ENCODE measurements around the gene LILRA2.
"Not testable (repeated sequence)": the region's sequence is repeated elsewhere in the genome, so short reads cannot be mapped to it uniquely, and the experiment has no call there.

The LILRA2 gene

DNA sequence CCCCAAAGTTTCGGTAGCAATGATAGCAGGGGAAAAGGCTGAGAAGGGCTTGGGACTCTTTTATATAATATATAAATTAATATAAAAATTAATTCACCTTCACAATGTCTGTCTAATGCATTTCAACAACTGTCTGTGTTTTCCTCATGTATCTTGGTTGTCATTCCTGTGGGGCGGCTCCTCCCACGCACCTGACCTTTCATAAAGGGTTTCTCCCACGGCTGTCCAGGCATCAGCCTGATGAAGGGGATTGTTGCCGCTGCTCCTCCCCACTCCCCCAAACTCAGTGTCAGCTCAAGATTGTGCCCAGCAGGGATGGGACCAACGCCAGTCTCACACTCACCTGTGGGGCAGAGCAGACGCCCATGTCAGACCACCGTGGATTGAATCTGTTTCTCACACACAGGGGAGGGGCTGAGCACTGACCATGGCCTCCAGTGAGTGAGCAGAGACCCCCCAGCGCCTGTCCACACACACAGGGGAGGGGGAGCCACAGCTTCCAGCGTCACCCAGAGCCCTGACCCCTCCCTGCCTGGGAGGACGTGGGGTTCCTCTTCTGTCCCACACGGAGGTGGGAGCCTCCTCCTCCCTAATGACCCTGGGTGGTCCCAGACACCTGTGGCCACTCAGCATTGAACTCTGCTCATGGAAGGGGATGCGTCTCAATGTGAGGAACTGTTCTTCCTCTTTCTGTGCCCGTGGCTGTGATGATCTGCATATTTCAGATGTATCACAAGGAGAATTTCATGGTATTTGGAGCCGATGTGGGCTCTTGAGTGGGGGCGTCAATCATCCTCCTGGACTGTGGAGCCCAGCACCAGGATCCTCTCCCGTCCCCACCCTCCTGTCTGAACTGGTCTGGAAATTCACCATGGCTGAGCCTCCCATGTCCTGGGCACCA lies 1.6 kb upstream of the LILRA2 start:
- not testable (repeated sequence) for DNase-seq (ENCODE audit: low spot score)

DNA sequence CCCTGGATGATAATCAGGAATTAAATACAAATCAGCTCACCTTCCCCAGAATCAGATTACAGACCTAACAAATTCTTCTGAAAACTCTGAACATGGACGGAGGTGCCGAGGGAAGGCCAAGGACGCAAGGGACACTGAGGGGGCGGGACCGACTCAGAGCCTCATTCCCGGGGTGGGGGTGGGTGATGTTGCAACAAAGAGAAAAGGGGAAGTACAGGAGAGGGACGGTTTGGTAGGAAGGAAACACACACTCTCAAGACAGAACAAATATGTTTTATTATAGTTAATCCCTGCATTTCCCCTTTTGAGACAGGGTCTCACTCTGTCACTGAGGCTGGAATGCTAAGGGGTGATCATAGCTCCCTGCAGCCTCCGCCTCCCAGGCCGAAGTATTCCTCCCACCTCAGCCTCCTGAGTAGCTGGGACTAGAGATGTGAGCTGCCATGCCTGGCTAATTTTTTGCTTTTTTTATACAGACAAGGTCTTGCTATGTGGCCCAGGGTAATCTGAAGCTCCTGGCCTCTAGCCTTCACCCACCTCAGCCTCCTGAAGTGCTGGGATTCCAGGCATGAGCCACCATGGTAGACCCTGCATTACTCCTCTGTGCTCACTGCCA lies 786 bp upstream of the LILRA2 start:
- DNase-seq (ENCODE audit: low spot score): no peak

DNA sequence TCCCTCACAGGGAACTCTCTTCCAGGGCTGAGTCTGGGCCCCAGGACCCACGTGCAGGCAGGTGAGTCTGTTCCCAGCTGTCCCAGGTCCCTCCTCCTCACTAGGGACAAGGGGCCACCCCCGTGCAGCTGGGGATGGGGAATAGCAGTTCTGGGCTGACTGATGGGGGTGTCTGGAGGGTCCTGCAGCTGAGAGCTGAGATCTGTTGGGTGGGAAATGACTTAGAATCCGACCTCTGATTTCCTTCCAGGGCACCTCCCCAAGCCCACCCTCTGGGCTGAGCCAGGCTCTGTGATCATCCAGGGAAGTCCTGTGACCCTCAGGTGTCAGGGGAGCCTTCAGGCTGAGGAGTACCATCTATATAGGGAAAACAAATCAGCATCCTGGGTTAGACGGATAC lies 461 bp downstream of the LILRA2 start:
- DNase-seq (ENCODE audit: low spot score): no peak

- no peak for DNase-seq (ENCODE audit: low spot score)
Observed at GRCh38 chr19:54574527-54575056, 1.0 kb downstream of the LILRA2 start.

GRCh38 chr19:54575205-54575604 lies 1.6 kb downstream of the LILRA2 start:
- not testable (repeated sequence) for DNase-seq (ENCODE audit: low spot score)

DNA sequence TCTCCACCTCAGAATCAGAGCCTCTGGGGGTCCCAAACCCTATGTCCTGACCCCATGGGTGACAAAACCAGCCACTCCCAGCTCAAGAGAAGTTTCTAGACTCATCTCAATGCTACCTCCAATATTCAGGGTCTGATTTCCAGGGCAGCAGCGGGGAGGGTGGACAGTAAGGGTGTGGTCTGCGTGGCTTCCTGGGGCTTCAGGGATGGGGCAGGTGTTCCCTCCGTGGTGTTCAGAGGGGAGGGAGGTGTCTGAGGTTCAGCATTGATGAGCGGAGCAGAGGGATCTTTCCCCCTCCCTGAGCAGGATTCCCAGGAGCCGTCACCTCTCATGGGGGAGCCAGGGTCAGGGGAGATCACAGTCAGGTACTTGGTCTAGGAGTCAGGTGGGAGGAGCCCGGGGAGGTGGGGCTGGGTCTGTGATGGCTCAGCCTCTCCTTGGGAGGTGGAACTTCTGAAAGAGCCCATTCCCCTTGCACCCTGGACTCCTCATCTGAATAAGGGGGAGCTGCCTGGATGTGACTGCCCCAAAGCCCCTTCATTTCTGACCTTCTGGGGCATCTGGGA lies 2.9 kb downstream of the LILRA2 start:
- DNase-seq (ENCODE audit: low spot score): no peak

DNA sequence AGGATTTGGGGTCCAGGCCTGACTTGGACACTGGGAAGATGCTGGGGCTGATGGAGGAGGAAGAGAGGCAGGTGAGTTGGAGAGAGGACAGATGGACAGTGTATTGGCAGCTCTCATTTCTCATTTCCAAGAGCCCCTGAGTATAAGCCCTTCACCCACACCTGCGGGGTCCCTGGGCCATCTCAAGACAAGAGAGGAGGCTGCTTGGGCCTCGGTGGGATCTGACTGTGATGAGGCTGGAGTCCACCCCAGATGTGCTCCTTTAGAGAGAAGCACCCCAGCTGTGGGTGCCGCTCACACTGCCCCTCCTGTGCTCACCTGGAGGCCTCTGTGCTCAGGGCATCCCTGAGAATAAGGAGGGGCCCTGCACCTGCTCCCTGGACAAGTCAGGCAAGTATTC lies 3.7 kb downstream of the LILRA2 start:
- DNase-seq (ENCODE audit: low spot score): no peak

- DNase-seq (ENCODE audit: low spot score): not testable (repeated sequence)
Observed at GRCh38 chr19:54578268-54578667, 4.7 kb downstream of the LILRA2 start.

DNA sequence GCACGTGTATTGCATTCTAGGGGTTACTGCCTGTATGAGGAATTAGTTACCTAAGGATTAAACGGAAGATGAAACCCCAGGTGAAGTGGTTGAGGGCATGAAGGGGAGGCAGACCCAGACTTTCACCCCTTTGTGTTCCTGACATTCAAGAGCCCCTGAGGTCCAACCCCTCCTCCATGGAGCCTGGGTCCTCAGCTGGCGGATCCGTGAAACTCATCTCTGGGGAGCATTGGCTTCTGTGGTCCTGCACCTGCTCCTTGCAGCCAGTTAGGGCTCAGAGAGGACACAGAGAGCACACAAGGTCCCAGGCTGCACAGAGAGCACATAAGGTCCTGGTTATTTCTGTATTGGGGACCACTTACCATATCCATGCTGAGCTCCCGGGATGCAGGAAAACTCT lies 12.8 kb downstream of the LILRA2 start:
- DNase-seq (ENCODE audit: low spot score): no peak

DNA sequence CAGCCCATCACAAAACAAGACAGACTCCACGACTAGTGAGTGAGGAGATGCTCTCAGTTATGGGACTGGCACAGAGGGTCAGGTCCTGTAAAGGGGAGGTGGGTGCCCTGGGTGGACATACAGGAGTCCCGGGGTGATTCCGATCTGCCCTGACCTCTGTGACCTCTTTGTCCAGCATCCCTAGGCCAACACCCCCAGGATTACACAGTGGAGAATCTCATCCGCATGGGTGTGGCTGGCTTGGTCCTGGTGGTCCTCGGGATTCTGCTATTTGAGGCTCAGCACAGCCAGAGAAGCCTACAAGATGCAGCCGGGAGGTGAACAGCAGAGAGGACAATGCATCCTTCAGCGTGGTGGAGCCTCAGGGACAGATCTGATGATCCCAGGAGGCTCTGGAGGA lies 13.4 kb downstream of the LILRA2 start:
- DNase-seq (ENCODE audit: low spot score): no peak

DNA sequence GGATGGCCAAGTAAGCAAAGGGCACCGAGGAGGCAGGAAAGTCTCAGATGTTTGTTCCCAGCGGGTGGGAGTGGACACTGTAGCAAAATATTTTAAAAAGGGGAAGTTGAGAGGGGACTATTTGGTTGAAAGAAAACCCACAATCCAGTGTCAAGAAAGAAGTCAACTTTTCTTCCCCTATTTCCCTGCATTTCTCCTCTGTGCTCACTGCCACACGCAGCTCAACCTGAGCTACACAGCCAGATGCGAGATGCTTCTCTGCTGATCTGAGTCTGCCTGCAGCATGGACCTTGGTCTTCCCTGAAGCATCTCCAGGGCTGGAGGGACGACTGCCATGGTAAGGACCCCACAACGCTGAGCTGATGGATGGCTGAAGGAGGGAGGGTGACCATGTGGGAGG lies 19.9 kb downstream of the LILRA2 start, which contains the start of gene LILRA1:
Gene LILRA1, plus strand, starts transcription at position 188 of the 400 bp plus-strand sequence. CDS start 613 bp downstream, outside the sequence.
- DNase-seq (ENCODE audit: low spot score): not testable (repeated sequence)

DNA sequence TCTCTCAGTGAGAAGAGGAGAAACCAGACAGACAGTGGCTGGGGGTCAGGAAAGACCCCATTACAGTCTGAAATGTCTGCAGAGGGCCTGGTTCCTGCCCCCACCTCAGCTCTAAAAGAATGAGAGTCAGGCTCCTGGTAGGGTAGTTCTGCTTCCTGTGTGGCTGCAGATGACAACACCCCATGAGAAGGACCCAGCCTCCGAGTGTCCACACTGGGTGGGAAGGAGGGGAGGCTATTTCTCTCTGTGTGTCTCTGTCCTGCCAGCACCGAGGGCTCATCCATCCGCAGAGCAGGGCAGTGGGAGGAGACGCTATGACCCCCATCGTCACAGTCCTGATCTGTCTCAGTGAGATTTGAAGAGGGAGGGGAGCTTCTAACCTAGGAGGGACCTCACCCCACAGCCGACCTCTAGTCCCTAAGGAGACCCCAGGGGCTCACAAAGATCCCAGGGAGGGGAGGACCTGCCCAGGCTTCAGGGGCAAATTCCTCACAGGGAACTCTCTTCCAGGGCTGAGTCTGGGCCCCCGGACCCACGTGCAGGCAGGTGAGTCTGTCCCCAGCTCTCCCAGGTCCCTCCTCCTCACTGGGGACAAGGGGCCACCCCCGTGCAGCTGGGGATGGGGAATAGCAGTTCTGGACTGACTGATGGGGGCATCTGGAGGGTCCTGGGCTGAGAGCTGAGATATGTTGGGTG lies 20.5 kb downstream of the LILRA2 start:
- not testable (repeated sequence) for DNase-seq (ENCODE audit: low spot score)

GRCh38 chr19:54594737-54595136 lies 21.1 kb downstream of the LILRA2 start:
- no peak for DNase-seq (ENCODE audit: low spot score)

GRCh38 chr19:54595680-54596436 lies 22.3 kb downstream of the LILRA2 start:
- not testable (repeated sequence) for DNase-seq (ENCODE audit: low spot score)

- DNase-seq (ENCODE audit: low spot score): no peak
Observed at GRCh38 chr19:54600212-54600611, 26.6 kb downstream of the LILRA2 start.

DNA sequence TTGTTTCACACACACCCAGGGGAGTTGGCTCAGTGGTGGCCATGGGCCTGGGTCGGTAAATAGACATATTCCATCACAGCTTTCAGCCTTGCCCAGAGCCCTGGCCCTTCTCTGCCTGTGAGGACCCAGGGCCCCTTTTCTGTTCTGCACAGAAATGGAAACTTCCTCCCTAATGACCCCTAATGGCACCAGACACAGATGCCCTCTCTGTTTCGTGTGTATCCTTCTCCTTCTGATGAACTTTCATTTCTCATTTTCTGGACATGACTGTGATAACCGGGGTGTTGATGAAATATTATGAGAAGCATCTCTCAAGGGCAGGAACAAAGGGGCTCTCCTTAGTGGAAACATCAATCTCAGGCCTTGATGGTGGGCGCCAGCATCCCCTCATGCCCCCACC lies 32.6 kb downstream of the LILRA2 start:
- no peak for DNase-seq (ENCODE audit: low spot score)

- no peak for DNase-seq (ENCODE audit: low spot score)
Observed at GRCh38 chr19:54606891-54607784, 33.5 kb downstream of the LILRA2 start.

DNA sequence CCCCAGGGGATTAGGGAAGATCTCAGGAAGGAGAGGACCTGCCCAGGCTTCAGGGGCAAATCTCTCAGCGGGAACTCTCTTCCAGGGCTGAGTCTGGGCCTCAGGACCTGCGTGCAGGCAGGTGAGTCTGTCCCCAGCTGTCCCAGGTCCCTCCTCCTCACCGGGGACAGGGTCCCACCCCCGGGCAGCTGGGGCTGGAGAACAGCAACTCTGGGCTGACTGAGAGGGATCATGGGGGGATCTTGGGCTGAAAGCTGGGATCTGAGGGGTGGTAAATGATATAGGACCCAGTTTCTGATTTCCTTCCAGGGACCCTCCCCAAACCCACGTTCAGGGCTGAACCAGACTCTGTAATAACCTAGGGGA lies 34.2 kb downstream of the LILRA2 start:
- DNase-seq (ENCODE audit: low spot score): no peak

DNA sequence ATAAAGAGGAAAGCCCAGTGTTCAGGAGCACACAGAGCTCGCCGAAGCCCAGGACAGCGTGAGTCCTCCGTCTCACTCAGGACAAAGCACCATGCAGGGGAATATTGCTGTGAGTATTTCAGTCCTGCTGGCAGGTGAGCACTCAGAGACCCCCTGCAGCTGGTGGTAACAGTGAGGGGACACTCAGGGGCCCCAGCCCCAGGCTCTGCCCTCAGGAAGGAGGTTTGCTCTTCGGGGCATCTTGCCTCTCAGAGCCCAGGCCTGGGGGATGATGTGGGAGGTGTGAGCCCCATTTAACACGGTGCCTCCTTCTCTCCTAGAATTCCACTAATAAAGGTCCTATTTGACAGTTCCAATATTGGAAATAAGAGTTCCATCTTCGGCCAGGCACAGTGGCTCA lies 34.6 kb downstream of the LILRA2 start:
- DNase-seq (ENCODE audit: low spot score): no peak

- no peak for DNase-seq (ENCODE audit: low spot score)
Observed at GRCh38 chr19:54608792-54609191, 35.2 kb downstream of the LILRA2 start.
